NCI-H82 treated with DMSO at 0.1 percent for 48 hours (cell line): ENCODE measurements around the gene NKIRAS1.
"Not testable (repeated sequence)": the region's sequence is repeated elsewhere in the genome, so short reads cannot be mapped to it uniquely, and the experiment has no call there.

Experiments used
- DNase-seq: peaks from one replicate; lab custom pipeline; 2025; ENCODE audit not compliant: unreplicated experiment; lab: John Stamatoyannopoulos, UW

Gene NKIRAS1

GRCh38 chr3:23941440-23941839, 24.6 kb upstream of the NKIRAS1 start:
- no peak for DNase-seq

- DNase-seq, result no peak
Measured at GRCh38 chr3:23940775-23941174, 24.0 kb upstream of the NKIRAS1 start.

GRCh38 chr3:23938688-23939087, 21.9 kb upstream of the NKIRAS1 start:
- no peak for DNase-seq

- DNase-seq, result no peak
Measured at GRCh38 chr3:23937296-23937695, 20.5 kb upstream of the NKIRAS1 start.

GRCh38 chr3:23934253-23934652, 17.5 kb upstream of the NKIRAS1 start:
- no peak for DNase-seq

- DNase-seq, result no peak
Measured at GRCh38 chr3:23932571-23932970, 15.8 kb upstream of the NKIRAS1 start.

GRCh38 chr3:23931597-23931996, 14.8 kb upstream of the NKIRAS1 start:
- no peak for DNase-seq

GRCh38 chr3:23928524-23928923, 11.7 kb upstream of the NKIRAS1 start:
- DNase-seq, result no peak

- no peak for DNase-seq
Measured at GRCh38 chr3:23926736-23927135, 9.9 kb upstream of the NKIRAS1 start.

- no peak for DNase-seq
Measured at GRCh38 chr3:23926246-23926645, 9.5 kb upstream of the NKIRAS1 start.

GRCh38 chr3:23923786-23924185, 7.0 kb upstream of the NKIRAS1 start:
- no peak for DNase-seq

GRCh38 chr3:23921052-23921511, 4.3 kb upstream of the NKIRAS1 start:
- DNase-seq, result no peak

- no peak for DNase-seq
Measured at GRCh38 chr3:23920151-23920655, 3.4 kb upstream of the NKIRAS1 start.

- no peak for DNase-seq
Measured at GRCh38 chr3:23919628-23920027, 2.8 kb upstream of the NKIRAS1 start.

- DNase-seq, result not testable (repeated sequence)
Measured at GRCh38 chr3:23918331-23918730, 1.5 kb upstream of the NKIRAS1 start.

- DNase-seq, result not testable (repeated sequence)
Measured at GRCh38 chr3:23917679-23918303, 1.0 kb upstream of the NKIRAS1 start.

- DNase-seq, result no peak
Measured at GRCh38 chr3:23916152-23916885, 471 bp downstream of the NKIRAS1 start.

GRCh38 chr3:23915537-23916108, 1.2 kb downstream of the NKIRAS1 start:
- DNase-seq, result peak; percentile 43

GRCh38 chr3:23913873-23914743, 2.7 kb downstream of the NKIRAS1 start:
- no peak for DNase-seq

- DNase-seq, result no peak
Measured at GRCh38 chr3:23913182-23913581, 3.6 kb downstream of the NKIRAS1 start.

GRCh38 chr3:23912335-23912734, 4.5 kb downstream of the NKIRAS1 start:
- not testable (repeated sequence) for DNase-seq
